H9 (cell line): ENCODE results near the gene LYPD4. TPM values are rescaled to one million over a fixed set of nuclear protein-coding genes. Genes with fewer than 3 reads are reported as not detected.

Source experiments
- DNase-seq: peaks from one replicate; pipeline ENCODE4 v3.0.0-alpha.2; 2017
- H2AFZ ChIP-seq: one replicate; pipeline ENCODE4 v1.6.1; 2013; ENCODE audit warnings: mild to moderate bottlenecking, low read length, control low read depth, moderate library complexity
- H2AK5ac ChIP-seq: 2 replicates; pipeline ENCODE4 v1.6.1; 2013; ENCODE audit warnings: low read length, control low read depth, mixed read lengths; ENCODE audit not compliant: insufficient read length
- H2BK120ac ChIP-seq: one replicate; pipeline ENCODE4 v1.6.1; 2013; ENCODE audit warnings: low read depth, mild to moderate bottlenecking, low read length, control low read depth, inconsistent platforms; ENCODE audit not compliant: poor library complexity, severe bottlenecking
- H2BK12ac ChIP-seq: 2 replicates; pipeline ENCODE4 v1.6.1; 2013; ENCODE audit warnings: low read length, control low read depth, mixed read lengths, low read depth; ENCODE audit not compliant: insufficient read length
- H2BK15ac ChIP-seq: 2 replicates; pipeline ENCODE4 v1.6.1; 2013; ENCODE audit warnings: low read depth, low read length, control low read depth
- H2BK20ac ChIP-seq: one replicate; pipeline ENCODE4 v1.6.1; 2013; ENCODE audit warnings: low read depth, mild to moderate bottlenecking, low read length, control low read depth, inconsistent platforms; ENCODE audit not compliant: poor library complexity, severe bottlenecking
- H2BK5ac ChIP-seq: 2 replicates; pipeline ENCODE4 v1.6.1; 2013; ENCODE audit warnings: low read length, control low read depth, mixed read lengths; ENCODE audit not compliant: insufficient read length
- H3K14ac ChIP-seq: 2 replicates; pipeline ENCODE4 v1.6.1; 2013; ENCODE audit warnings: low read length, control low read depth; ENCODE audit not compliant: insufficient read depth
- H3K18ac ChIP-seq: 2 replicates; pipeline ENCODE4 v1.6.1; 2013; ENCODE audit warnings: low read depth, mild to moderate bottlenecking, mixed read lengths, low read length, control low read depth; ENCODE audit not compliant: insufficient read length
- H3K23ac ChIP-seq: 2 replicates; pipeline ENCODE4 v1.6.1; 2013; ENCODE audit warnings: low read length, control low read depth, mixed read lengths, low read depth; ENCODE audit not compliant: insufficient read length
- H3K23me2 ChIP-seq: 2 replicates; pipeline ENCODE4 v1.6.1; 2013; ENCODE audit warnings: low read depth, mild to moderate bottlenecking, mixed read lengths, low read length, control low read depth; ENCODE audit not compliant: insufficient read length, poor library complexity, severe bottlenecking
- H3K27ac ChIP-seq: 2 replicates; pipeline ENCODE4 v1.5.1; 2013; ENCODE audit warnings: low read length, control low read depth, mixed read lengths, low read depth; ENCODE audit not compliant: insufficient read length
- H3K27me3 ChIP-seq: 2 replicates; pipeline ENCODE4 v1.6.1; 2013; ENCODE audit warnings: low read length, control low read depth, inconsistent platforms; ENCODE audit not compliant: insufficient read depth
- H3K4ac ChIP-seq: 2 replicates; pipeline ENCODE4 v1.6.1; 2013; ENCODE audit warnings: low read depth, mild to moderate bottlenecking, control low read depth, inconsistent platforms, low read length, moderate library complexity
- H3K4me1 ChIP-seq: 2 replicates; pipeline ENCODE4 v1.6.1; 2013; ENCODE audit warnings: low read length, control low read depth, inconsistent platforms; ENCODE audit not compliant: insufficient read depth
- H3K4me2 ChIP-seq: 2 replicates; pipeline ENCODE4 v1.6.1; 2013; ENCODE audit warnings: low read length, control low read depth, mixed read lengths; ENCODE audit not compliant: insufficient read length, insufficient read depth
- H3K56ac ChIP-seq: 2 replicates; pipeline ENCODE4 v1.6.1; 2013; ENCODE audit warnings: low read depth, mild to moderate bottlenecking, mixed read lengths, low read length, control low read depth; ENCODE audit not compliant: insufficient read length
- H3K79me1 ChIP-seq: 2 replicates; pipeline ENCODE4 v1.6.1; 2013; ENCODE audit warnings: low read depth, mild to moderate bottlenecking, moderate library complexity, low read length, control low read depth, inconsistent platforms; ENCODE audit not compliant: insufficient read depth, poor library complexity, severe bottlenecking
- H3K79me2 ChIP-seq: 2 replicates; pipeline ENCODE4 v1.6.1; 2013; ENCODE audit warnings: low read length, control low read depth, inconsistent platforms; ENCODE audit not compliant: insufficient read depth
- H3K9ac ChIP-seq: 2 replicates; pipeline ENCODE4 v1.6.1; 2013; ENCODE audit warnings: low read length, control low read depth, mixed read lengths; ENCODE audit not compliant: insufficient read length; ENCODE audit errors: extremely low read depth
- H3K9me3 ChIP-seq: one replicate; pipeline ENCODE4 v1.6.1; 2013; ENCODE audit warnings: low read depth, low read length, inconsistent platforms; ENCODE audit not compliant: control insufficient read depth
- H3T11ph ChIP-seq: one replicate; pipeline ENCODE4 v1.6.1; 2013; ENCODE audit warnings: mild to moderate bottlenecking, low read length, control low read depth, inconsistent platforms
- H4K20me1 ChIP-seq: one replicate; pipeline ENCODE4 v1.6.1; 2013; ENCODE audit not compliant: control insufficient read depth, insufficient read length, insufficient read depth
- H4K5ac ChIP-seq: 2 replicates; pipeline ENCODE4 v1.6.1; 2013; ENCODE audit warnings: low read depth, mild to moderate bottlenecking, mixed read lengths, low read length, control low read depth; ENCODE audit not compliant: insufficient read length
- H4K8ac ChIP-seq: replicated peaks from 2 replicates; pipeline ENCODE4 v1.6.1; 2013; ENCODE audit warnings: low read length, control low read depth, mixed read lengths, low read depth; ENCODE audit not compliant: insufficient read length
- H4K91ac ChIP-seq: 2 replicates; pipeline ENCODE4 v1.6.1; 2013; ENCODE audit warnings: low read depth, mild to moderate bottlenecking, moderate library complexity, mixed read lengths, low read length, control low read depth; ENCODE audit not compliant: insufficient read length
- H3K27ac Mint-ChIP-seq, 3 experiments: 2 replicates in 2 of 3; 3 replicates in 1 of 3; pipeline ENCODE4 v1.8.0; 2020 to 2021; ENCODE audit warnings: mixed read lengths in 3 of 3, mild to moderate bottlenecking in 1 of 3, moderate library complexity in 1 of 3
- H3K27me3 Mint-ChIP-seq: 2 replicates; pipeline ENCODE4 v1.8.0; 2021; ENCODE audit warnings: low read depth, mild to moderate bottlenecking, moderate library complexity, mixed read lengths
- H3K36me3 Mint-ChIP-seq, 3 experiments: 2 replicates in 2 of 3; 3 replicates in 1 of 3; pipeline ENCODE4 v1.8.0; 2020 to 2021; ENCODE audit warnings: low read depth in 3 of 3, mixed read lengths in 3 of 3; ENCODE audit not compliant: insufficient read depth in 1 of 3
- H3K4me1 Mint-ChIP-seq, 2 experiments: 2 replicates each; pipeline ENCODE4 v1.8.0; 2020; ENCODE audit warnings: mixed read lengths in 2 of 2
- H3K4me3 Mint-ChIP-seq, 2 experiments: 2 replicates in 1 of 2; 3 replicates in 1 of 2; pipeline ENCODE4 v1.8.0; 2020 to 2021; ENCODE audit warnings: mild to moderate bottlenecking in 2 of 2, mixed read lengths in 2 of 2, moderate library complexity in 1 of 2
- H3K9me3 Mint-ChIP-seq, 2 experiments: 2 replicates in 1 of 2; 3 replicates in 1 of 2; pipeline ENCODE4 v1.8.0; 2020; ENCODE audit warnings: mild to moderate bottlenecking in 2 of 2, mixed read lengths in 2 of 2, moderate library complexity in 1 of 2
- CTCF ChIP-seq: fragments of 200-600 bp; sonication (generic); conservative IDR thresholded peaks from 3 replicates; pipeline ENCODE4 v1.8.0; 2021; ENCODE audit warnings: antibody characterized with exemption, mild to moderate bottlenecking
- WGBS: extraction: QIAGEN DNeasy Blood & Tissue Kit; methylation state at CpG from one replicate; pipeline ENCODE4 v1.1.7; 2013; ENCODE audit warnings: missing lambda C conversion rate, low lambda C conversion rate, mixed read lengths; ENCODE audit not compliant: insufficient read length; ENCODE audit errors: extremely low coverage; 5-methylcytosine and 5-hydroxymethylcytosine counted together
- total RNA-seq: library from RNA; stranded (reverse); gene quantifications from 2 replicates; pipeline ENCODE4 v1.2.1, GENCODE V29; 2021

Gene LYPD4
- total RNA-seq, 1 experiment from 2014 or later: not detected

GRCh38 chr19:41870401-41870873 lies 26.0 kb upstream of the LYPD4 start:
- no peak for TF ChIP-seq CTCF
- Histone ChIP-seq H4K8ac (no peak overlapping the region), H3K4ac (no peak overlapping the region), H2BK20ac (no peak overlapping the region), H3K27me3 (no peaks in the 10 kb centered on the region), H3K79me2 (no peaks in the 10 kb centered on the region; the same call in 1 of the 2 replicates), H3K9me3 (no peaks in the 10 kb centered on the region), H3K14ac (no peak overlapping the region), H3K23me2 (no peaks in the 10 kb centered on the region), H3K23ac (no peak overlapping the region), H4K91ac (no peak overlapping the region), H2AK5ac (no peak overlapping the region), H2BK15ac (no peak overlapping the region), H3K18ac (no peak overlapping the region), H2AFZ (no peak overlapping the region), H2BK5ac (no peak overlapping the region), H3T11ph (no peak overlapping the region), H3K4me1 (no peaks in the 10 kb centered on the region), H3K79me1 (peaks cover 5% of the 10 kb centered on the region), H2BK12ac (no peak overlapping the region), H3K4me2 (no peak overlapping the region), H4K5ac (no peak overlapping the region), H2BK120ac (no peak overlapping the region), H3K56ac (no peak overlapping the region), H3K9ac (no peak overlapping the region), H3K27ac (no peak overlapping the region), H4K20me1 (no peaks in the 10 kb centered on the region)
- no peak overlapping the region for H3K4me3 Mint-ChIP-seq
- DNase-seq: no peak
- peaks cover 32 to 65% (median 53%) of the 10 kb centered on the region in 3 experiments for H3K36me3 Mint-ChIP-seq
- H3K4me1 Mint-ChIP-seq: peaks cover 6 to 13% of the 10 kb centered on the region in 2 experiments; a peak in 3 of 4 replicates
- H3K9me3 Mint-ChIP-seq: no peaks in the 10 kb centered on the region
- WGBS: no CpG with 5 or more reads among the region's 3 CpGs
- peaks cover 8% of the 10 kb centered on the region for H3K27me3 Mint-ChIP-seq
- peak overlapping the region in 2 of 3 experiments; percentile 73 to 81; a peak in 3 of 7 replicates for H3K27ac Mint-ChIP-seq
